GM19438 (cell line): ENCODE results near the gene TEX12.
"Not testable (repeated sequence)": the region's sequence is repeated elsewhere in the genome, so short reads cannot be mapped to it uniquely, and the experiment has no call there.

Source experiments
- ATAC-seq: cut with Tn5 transposase; IDR thresholded peaks from one replicate; pipeline ENCODE4 v1.9.1; 2021; ENCODE audit warnings: low read depth; ENCODE audit not compliant: unreplicated experiment

Gene TEX12, protein sequence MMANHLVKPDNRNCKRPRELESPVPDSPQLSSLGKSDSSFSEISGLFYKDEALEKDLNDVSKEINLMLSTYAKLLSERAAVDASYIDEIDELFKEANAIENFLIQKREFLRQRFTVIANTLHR

GRCh38 chr11:112167145-112167544 lies at the start of gene TEX12:
TSS of gene TEX12 (plus strand) at chr11:112167372. CDS start at chr11:112169269, 1,897 bp downstream.
- ATAC-seq, result no peak

GRCh38 chr11:112118176-112118575 lies 49.0 kb upstream of the TEX12 start:
- no peak for ATAC-seq

DNA sequence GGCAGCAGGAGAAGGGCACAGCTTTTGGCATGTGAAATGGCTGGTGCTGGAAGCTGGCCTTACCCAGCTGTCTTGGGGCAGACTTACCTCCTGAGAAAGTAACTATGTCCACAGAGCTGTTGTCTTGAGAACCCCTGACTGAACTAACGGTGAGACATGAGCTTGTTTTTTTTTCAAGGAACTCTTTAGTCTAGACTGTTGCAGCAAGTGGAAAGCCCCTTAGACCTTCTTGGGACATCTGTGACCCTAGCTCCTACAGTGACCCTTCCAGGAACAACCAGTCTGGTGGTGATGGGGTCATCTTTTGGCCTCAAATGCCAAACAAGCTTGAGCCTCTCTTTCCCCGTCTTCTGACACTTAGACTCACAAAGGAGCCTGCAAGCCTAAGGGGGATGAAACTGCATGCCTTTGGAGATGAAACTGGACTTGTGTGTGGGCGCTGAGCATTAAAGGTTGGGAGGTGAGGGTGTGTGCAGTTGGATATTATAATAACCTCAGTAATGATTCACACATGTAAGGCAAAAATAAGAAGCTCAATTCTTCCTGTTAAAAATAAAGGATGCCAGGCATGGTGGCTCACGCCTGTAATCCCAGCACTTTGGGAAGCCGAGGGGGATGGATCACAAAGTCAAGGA lies 45.1 kb upstream of the TEX12 start:
- no peak for ATAC-seq

- no peak for ATAC-seq
These were observed 44.0 kb upstream of the TEX12 start for GRCh38 chr11:112123129-112123528.

DNA sequence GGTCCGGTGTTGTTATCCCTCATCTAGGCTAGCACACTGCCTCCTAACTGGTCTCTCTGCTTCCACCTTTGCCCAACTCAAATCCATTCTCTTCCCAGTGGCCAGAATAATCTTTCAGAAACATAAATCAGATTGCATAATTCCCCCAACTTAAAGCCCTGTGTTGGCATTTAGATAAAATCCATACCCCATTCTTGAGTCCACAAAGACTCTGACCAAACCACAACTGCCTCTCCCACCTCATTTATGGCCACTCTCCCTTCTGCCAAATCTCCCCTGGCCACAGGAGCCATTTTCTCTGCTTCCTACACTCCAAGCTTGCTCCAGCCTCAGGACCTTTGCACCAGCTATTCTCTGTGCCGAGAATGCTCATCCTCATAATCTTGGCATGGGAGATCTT lies 40.1 kb upstream of the TEX12 start:
- ATAC-seq, result no peak

GRCh38 chr11:112128483-112129121 lies 38.6 kb upstream of the TEX12 start:
- no peak for ATAC-seq

GRCh38 chr11:112129656-112130055 lies 37.5 kb upstream of the TEX12 start:
- no peak for ATAC-seq

DNA sequence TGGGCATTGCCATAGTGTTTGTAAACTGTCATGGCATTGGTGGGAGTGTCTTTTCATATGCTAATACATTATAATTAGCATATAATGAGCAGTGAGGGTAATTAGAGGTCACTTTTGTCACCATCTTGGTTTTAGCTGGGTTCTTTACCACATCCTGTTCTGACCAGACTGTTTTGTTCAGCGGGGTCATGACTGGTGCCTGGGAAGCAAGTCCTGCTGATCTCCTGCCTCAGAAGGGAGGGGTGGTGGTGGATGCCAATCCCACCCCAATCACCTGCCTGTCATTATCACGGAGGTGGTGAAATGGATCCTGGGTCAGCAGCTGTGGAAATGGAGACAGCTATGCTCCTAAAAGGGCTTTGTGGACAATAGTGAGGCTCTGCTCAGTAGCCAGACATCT lies 34.4 kb upstream of the TEX12 start:
- ATAC-seq, result no peak

- no peak for ATAC-seq
These were observed 32.7 kb upstream of the TEX12 start for GRCh38 chr11:112134473-112134872.

DNA sequence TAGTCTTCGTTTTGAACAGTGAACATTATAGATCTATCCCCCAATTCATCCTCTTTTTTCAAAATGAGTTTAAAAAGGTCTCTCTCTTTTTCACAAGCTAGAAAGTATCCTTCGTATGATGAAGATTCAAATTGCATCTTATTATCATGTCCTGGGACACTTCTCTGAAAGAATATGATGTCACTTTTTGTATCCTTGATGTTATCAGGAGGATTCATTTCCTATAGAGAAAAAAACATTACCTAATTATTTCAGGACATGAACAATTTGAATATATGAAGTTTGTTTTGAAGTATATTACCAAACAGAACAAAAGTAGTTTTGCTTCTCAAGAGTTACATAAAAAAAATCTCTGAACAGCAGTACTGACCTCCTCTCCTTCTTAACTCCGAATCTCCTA lies 23.6 kb upstream of the TEX12 start:
- ATAC-seq, result no peak

DNA sequence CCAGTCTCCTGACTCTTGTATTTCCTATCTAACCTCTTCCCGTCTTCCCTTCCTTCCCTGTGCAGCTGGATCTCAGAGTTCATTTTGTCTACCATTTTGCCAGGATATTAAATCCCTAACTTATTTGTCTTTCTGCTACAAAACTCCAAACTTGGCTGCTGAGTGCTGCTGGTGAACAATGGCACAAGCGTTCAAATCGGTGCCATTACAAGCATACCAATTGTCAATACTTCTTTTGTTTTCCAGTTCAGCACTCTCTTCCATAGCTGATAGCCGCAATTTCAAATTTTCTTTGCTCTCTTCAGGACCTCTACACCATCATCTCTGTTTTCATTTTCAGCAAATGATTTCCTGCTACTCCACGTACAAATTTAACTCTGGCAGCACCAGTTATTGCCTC lies 16.7 kb upstream of the TEX12 start:
- ATAC-seq, result no peak

DNA sequence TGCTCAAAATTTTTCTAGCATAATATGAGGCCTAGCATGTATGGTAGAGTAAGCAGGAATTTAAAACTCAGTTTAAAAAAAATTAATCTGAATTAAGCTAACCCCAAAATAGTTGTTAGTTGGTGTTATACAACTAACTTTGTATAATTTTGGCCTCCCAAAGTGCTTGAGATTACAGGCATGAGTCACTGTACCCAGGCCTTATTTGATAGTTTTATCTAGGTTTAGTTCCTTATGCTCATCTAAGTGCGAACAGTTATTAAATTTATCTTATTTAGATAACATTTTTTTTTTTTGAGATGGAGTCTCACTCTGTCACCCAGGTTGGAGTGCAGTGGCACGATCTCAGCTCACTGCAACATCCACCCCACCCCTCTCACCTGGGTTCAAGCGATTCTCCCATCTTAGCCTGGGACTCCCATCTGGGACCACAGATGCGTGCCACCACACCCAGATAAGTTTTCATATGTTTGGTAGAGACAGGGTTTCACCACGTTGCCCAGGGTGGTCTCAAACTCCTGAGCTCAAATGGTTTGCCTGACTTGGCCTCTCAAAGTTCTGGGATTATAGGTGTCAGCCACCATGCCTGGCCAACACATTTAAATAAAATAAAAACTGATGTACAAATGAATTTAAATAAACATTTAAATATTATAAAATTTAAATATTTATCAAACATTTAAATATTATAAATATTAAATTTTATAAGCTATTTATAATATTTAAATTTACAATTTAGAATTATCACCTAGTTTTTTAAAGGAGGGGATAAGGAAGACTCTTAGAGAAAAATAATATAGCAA lies 10.8 kb upstream of the TEX12 start:
- no peak for ATAC-seq

- no peak for ATAC-seq
These were observed 10.0 kb upstream of the TEX12 start for GRCh38 chr11:112156956-112157766.

DNA sequence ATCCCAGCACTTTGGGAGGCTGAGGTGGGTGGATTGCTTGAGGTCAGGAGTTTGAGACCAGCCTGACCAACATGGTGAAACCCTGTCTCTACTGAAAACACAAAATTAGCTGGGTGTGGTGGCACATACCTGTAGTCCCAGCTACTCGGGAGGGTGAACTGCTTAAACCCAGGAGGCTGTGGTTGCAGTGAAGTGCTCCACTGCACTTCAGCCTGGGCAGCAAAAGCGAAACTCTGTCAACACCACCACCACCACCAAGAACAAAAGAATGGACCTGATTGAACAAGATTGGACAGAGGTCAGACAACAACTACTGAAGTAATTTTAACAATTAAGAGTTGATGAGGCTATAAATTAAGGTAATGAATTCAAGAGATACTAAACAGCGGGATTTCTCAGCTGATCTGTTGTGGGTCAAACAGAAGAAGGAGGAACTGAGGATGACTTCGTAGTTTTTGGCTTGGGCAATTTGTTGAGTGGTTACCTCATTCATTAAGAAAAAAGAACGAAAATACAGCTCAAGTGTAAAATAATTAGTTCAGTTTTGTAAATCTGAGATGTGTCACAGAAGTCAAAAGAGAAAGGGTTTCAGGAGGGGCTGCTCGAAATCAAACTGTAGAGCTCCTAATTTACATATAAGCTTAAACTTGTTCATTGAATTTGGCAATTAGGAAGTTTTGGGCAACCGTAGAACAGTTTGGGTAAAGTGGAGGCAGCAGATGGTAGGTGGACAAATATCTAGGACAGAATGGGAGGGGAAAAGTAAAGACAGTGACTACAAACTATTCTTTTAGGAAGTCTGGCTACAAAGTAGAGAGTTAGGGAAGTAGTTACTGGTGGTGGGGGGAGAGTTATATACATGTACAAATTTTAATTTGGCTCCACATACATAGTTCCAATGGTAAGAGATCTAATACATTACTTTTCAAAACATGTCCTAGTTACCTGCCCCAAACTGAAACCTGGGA lies 7.8 kb upstream of the TEX12 start:
- no peak for ATAC-seq

DNA sequence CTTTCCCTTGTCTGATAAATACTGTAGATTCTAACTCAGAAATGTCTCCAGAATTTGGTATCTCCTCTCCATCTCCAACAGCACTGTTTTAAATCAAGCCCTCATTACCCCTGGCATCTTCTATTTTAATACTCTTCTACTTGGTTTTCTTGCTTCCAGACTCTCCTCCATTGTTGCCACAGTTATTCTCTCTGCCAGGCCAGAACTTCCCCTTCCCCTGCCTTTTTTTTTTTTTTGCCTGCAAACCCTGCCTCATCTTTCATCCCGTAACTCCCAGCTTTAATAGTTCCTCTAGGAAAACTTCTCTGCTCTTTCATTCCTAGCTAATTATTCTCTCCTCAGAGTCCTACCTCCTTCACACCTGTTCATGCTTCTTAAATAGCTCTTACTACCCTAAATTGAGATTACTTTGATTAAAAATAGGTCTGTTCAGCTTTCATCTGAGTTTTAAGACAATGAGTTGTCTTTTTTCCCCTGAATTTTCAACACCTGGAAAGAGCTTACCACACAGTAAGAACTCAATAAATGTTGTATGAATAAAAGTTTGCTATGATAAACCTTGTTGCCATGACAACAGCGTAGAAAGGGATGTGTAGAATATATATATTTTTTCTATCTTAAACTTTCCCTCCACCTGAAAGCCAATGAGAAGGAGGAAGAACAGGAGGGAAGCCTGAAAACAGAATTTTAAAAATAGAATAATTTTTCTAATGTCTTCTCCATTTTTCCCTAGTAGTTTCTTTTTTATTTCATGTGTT lies 6.9 kb upstream of the TEX12 start:
- no peak for ATAC-seq

DNA sequence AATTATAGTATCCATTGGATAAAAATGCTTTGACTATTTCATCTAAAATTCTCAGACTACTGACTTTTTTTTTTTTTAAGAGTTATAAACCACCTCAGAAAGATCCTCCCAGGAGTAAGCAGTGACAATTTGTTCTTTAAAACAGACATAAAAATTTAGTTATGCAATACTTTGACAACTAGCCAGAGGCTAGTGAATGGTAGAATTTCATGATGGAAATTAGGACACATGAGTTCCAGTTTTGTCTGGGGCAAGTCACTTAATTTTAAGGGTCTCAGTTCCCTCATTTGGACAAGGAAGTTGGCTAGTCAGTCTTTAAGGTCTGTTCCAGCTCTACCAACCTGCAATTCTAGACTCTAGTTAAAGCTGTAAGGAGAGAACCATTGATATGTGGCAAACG lies 6.2 kb upstream of the TEX12 start:
- ATAC-seq, result no peak

GRCh38 chr11:112162200-112162599 lies 5.0 kb upstream of the TEX12 start:
- not testable (repeated sequence) for ATAC-seq

DNA sequence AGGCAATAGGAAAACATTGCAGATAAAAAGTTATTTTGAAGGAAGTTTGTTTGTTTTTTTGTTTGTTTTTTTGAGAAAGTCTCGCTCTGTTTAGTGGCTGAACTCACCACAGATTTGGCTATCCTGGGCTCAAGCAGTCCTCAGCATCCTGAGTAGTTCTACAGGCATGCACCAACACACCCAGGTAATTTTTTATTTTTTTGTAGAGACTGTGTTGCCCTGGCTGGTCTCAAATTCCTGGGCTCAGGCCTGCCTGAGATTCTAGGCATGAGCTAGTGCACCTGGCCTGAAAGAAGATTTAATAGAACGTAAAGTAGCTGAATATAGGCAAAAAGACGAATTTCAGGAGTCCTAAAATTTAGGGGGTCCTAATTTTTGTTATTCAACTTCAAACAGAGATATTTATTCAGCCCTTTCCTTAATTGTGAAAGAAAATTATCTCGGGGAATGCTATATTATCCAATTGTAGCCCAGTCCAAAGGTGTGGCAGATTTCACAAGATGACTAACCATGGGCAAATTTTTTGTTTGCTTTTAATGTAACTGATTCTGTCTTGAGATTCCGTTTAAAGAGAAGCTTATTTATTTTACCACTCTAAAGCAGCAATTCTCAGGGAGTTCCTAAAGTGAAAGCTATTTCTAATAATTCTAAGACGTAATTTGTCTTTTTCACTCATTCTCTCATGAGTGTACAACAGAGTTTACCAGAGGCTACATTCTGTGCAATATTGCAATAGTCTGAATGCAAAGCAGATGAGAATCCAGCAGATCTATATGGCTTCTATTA lies 4.2 kb upstream of the TEX12 start:
- ATAC-seq, result no peak
